GM12878 (cell line): Measurements from ENCODE around the gene CEP135. TPM values are rescaled to one million over a fixed set of nuclear protein-coding genes. Genes with fewer than 3 reads are reported as not detected.
A peak's percentile ranks its signal among the peaks of the same experiment; 100 is the strongest.

ENCODE experiments used
- ATAC-seq: fragments of 200-7000 bp; cut with Tn5 transposase; 3 replicates; pipeline ENCODE4 v1.9.1; 2020; ENCODE audit warnings: mild to moderate bottlenecking, moderate library complexity
- BruUV-seq: library from RNA; stranded (reverse); fragments of 400-500 nt; replicated peaks from 2 replicates; lab custom pipeline; 2021; lab: Mats Ljungman, UMichigan
- CTCF ChIA-PET: fragments of 300-600 bp; sonication (Branson Sonifier 250); formaldehyde crosslinking; extraction: SDS; loops from one replicate; lab custom pipeline; 2021; ENCODE audit warnings: inconsistent platforms; lab: Yijun Ruan, JAX
- POLR2A ChIA-PET: fragments of 350-600 bp; formaldehyde crosslinking; extraction: SDS; loops from one replicate; lab custom pipeline; 2021; ENCODE audit warnings: inconsistent platforms; lab: Charles Lee
- RAD21 ChIA-PET: fragments of 300-600 bp; sonication (Branson Sonifier 250); formaldehyde crosslinking; loops from one replicate; lab custom pipeline; 2023; ENCODE audit warnings: antibody characterized with exemption; ENCODE audit not compliant: unreplicated experiment; lab: Charles Lee
- SMC1A ChIA-PET: fragments of 300-600 bp; sonication (Branson Sonifier 250); formaldehyde crosslinking; loops from one replicate; lab custom pipeline; 2023; ENCODE audit not compliant: unreplicated experiment, uncharacterized antibody; lab: Charles Lee
- DNase-seq: peaks from one replicate; pipeline ENCODE4 v3.0.0-alpha.2; 2011; ENCODE audit warnings: low read depth, low spot score
- FAIRE-seq: peaks from 3 replicates; lab custom pipeline; 2011; peaks lifted over from hg19 to GRCh38; lab: Jason Lieb, UNC
- H2AFZ ChIP-seq: 2 replicates; pipeline ENCODE4 v1.6.0; 2011; ENCODE audit warnings: low read depth, low read length, control low read depth; ENCODE audit not compliant: control insufficient read depth
- H3K27ac ChIP-seq: 2 replicates; pipeline ENCODE4 v1.5.1; 2011; ENCODE audit warnings: control low read depth; ENCODE audit not compliant: control insufficient read depth, insufficient read depth
- H3K27me3 ChIP-seq, 2 experiments: replicated peaks in 1 of 2; 2 replicates each; pipeline versions ENCODE4 v1.6.0 to v1.6.1; 2011; ENCODE audit warnings: low read length in 1 of 2; ENCODE audit not compliant: control insufficient read depth in 2 of 2, insufficient read depth in 2 of 2
- H3K36me3 ChIP-seq, 2 experiments: 2 replicates each; pipeline ENCODE4 v1.5.1; 2011; ENCODE audit warnings: low read length in 1 of 2; ENCODE audit not compliant: control insufficient read depth in 2 of 2, insufficient read depth in 2 of 2
- H3K4me1 ChIP-seq: 2 replicates; pipeline ENCODE4 v1.6.1; 2011; ENCODE audit warnings: mild to moderate bottlenecking, low read length, moderate library complexity, mixed read lengths; ENCODE audit not compliant: control insufficient read depth, insufficient read depth
- H3K4me2 ChIP-seq: 2 replicates; pipeline ENCODE4 v1.6.0; 2011; ENCODE audit warnings: control low read depth; ENCODE audit not compliant: control insufficient read depth, insufficient read depth
- H3K4me3 ChIP-seq: fragments of 200-600 bp; sonication (generic); 2 replicates; pipeline ENCODE4 v1.5.1; 2016
- H3K79me2 ChIP-seq: 2 replicates; pipeline ENCODE4 v1.6.0; 2011; ENCODE audit warnings: low read length; ENCODE audit not compliant: control insufficient read depth, insufficient read depth
- H3K9ac ChIP-seq: 2 replicates; pipeline ENCODE4 v1.8.0; 2011; ENCODE audit warnings: low read length, control low read depth, mixed read lengths; ENCODE audit not compliant: control insufficient read depth, insufficient read depth
- H3K9me3 ChIP-seq: replicated peaks from 3 replicates; pipeline ENCODE4 v1.5.1; 2011; ENCODE audit warnings: mild to moderate bottlenecking, low read length; ENCODE audit not compliant: control insufficient read depth, insufficient read depth
- H4K20me1 ChIP-seq: 2 replicates; pipeline ENCODE4 v1.6.0; 2011; ENCODE audit not compliant: control insufficient read depth, insufficient read depth
- EZH2 ChIP-seq: IDR thresholded peaks from 2 replicates; pipeline ENCODE4 v1.6.1; 2012; ENCODE audit warnings: low read depth, mild to moderate bottlenecking, control low read depth, inconsistent platforms, low read length, borderline replicate concordance; ENCODE audit not compliant: control insufficient read depth
- PKNOX1 ChIP-seq: fragments of 450-650 bp; IDR thresholded peaks from 2 replicates; pipeline ENCODE4 v1.6.1; 2016; ENCODE audit warnings: mild to moderate bottlenecking
- POU2F2 ChIP-seq: IDR thresholded peaks from 3 replicates; pipeline ENCODE4 v1.6.1; 2011; ENCODE audit warnings: low read depth, mild to moderate bottlenecking, low read length, borderline replicate concordance
- ZBED1 ChIP-seq: IDR thresholded peaks from 2 replicates; pipeline ENCODE4 v1.6.1; 2016; ENCODE audit warnings: borderline replicate concordance
- WGBS: methylation state at CpG from one replicate; pipeline ENCODE4 v1.1.6; 2016; ENCODE audit warnings: low lambda C conversion rate; ENCODE audit not compliant: insufficient replicate concordance, insufficient coverage; ENCODE audit errors: missing lambda C conversion rate; 5-methylcytosine and 5-hydroxymethylcytosine counted together
- in situ Hi-C: fragments of 300-500 bp; cut with MboI; formaldehyde crosslinking; loops from 9 replicates; pipeline ENCODE4 v1.14.3; 2018; ENCODE audit warnings: mixed read lengths
- intact Hi-C: fragments of 100-400 bp; cut with micrococcal nuclease; formaldehyde crosslinking; loops from one replicate; pipeline ENCODE4 v1.14.2; 2022; ENCODE audit not compliant: unreplicated experiment
- polyA plus RNA-seq, 11 experiments: library from polyadenylated mRNA; depleted of rRNA in 4 of 11; unstranded in 6 of 11; stranded (reverse) in 5 of 11; fragments of >200 nt; fragmentation: Nextera tagmentation in 4 of 11; fragmentation: Illumina TruSeq in 1 of 11; extraction: Ambion mirVana in 4 of 11; extraction: Trizol in 1 of 11; gene quantifications; 1 replicate in 1 of 11; 2 replicates in 10 of 11; pipeline versions ENCODE4 v1.2.1 to v1.2.3, GENCODE V29; 2011 to 2016; ENCODE audit warnings: inconsistent platforms in 2 of 11, missing spikeins in 2 of 11, low read depth in 1 of 11
- total RNA-seq, 4 experiments: library from RNA; depleted of rRNA in 3 of 4; stranded (reverse); fragments of >200 nt in 3 of 4; fragmentation: Illumina TruSeq in 1 of 4; extraction: Trizol in 1 of 4; gene quantifications; 2 replicates each; pipeline versions ENCODE4 v1.2.1 to v1.2.3, GENCODE V29; 2013 to 2021

CEP135 gene
- total and polyA plus RNA-seq, 10 of the 15 experiments (the other 5 are each of a cell fraction or from before 2014, with no cell fraction given) = 2.9 to 13.6 (median 10.1) TPM

GRCh38 chr4:55979562-55979961 is 30.8 kb downstream of the CEP135 start:
- WGBS = 0% methylated on average over 3 of the region's 3 CpGs
- H3K27ac ChIP-seq = peak overlapping the region; percentile 39; the same call in 1 of the 2 replicates
- no peak for DNase-seq
- H4K20me1 ChIP-seq = no peaks in the 10 kb centered on the region
- intact Hi-C loops (no loop called here), in situ Hi-C loops (no loop called here)
- no peak overlapping the region for H3K4me3 ChIP-seq
- RAD21 ChIA-PET = interaction anchor here (1.2 kb wide), 1 partner anchor 22 kb away, joined by 3 read pairs; no protein-coding TSS in a partner anchor
- H3K4me2 ChIP-seq = no peak overlapping the region
- H3K79me2 ChIP-seq = no peaks in the 10 kb centered on the region
- POLR2A ChIA-PET = interaction anchor here (1.1 to 1.5 kb wide), 2 partner anchors 10 to 32 kb away, joined by 3 to 4 read pairs; no protein-coding TSS in a partner anchor
- FAIRE-seq = no peak
- no TSS peak for BruUV-seq
- no peak for TF ChIP-seq EZH2
- TF ChIP-seq PKNOX1 = no peak
- peak; percentile 39; the same call in 1 of the 3 replicates for TF ChIP-seq POU2F2
- TF ChIP-seq ZBED1 = no peak
- SMC1A ChIA-PET = interaction anchor here (1.3 to 4.7 kb wide), 2 partner anchors 13 to 14 kb away, joined by 3 to 54 read pairs; no protein-coding TSS in a partner anchor
- H3K4me1 ChIP-seq = peaks cover 6% of the 10 kb centered on the region
- no peaks in the 10 kb centered on the region; the same call in 2 of the 3 replicates for H3K9me3 ChIP-seq
- H3K9ac ChIP-seq = no peak overlapping the region
- ATAC-seq = peak; percentile 73
- H2AFZ ChIP-seq = peak overlapping the region; percentile 74
- H3K27me3 ChIP-seq = no peaks in the 10 kb centered on the region
- H3K36me3 ChIP-seq = peaks cover 0 to 7% of the 10 kb centered on the region in 2 experiments; a peak in 2 of 4 replicates
- CTCF ChIA-PET = interaction anchor here (1.3 to 2.4 kb wide), 2 partner anchors 12 to 31 kb away, joined by 3 to 14 read pairs; partner anchors contain the start of gene CEP135
